ENCODE measurements around the gene LRCH1. TPM values are rescaled to one million over a fixed set of nuclear protein-coding genes. Genes with fewer than 3 reads are reported as not detected.

LRCH1 gene
- total and polyA plus RNA-seq, 2 of the 13 experiments (the other 11 are each of a cell fraction or from before 2014, with no cell fraction given): 4.1 to 12.6 TPM

- TF ChIP-seq CTCF (CRISPR knock-in tag; IDR thresholded peaks at IDR 0.05) (0 out of 2 replicates have a peak, but pooled peaks have one; percentile 7), ZIK1 (CRISPR knock-in tag; IDR thresholded peaks at IDR 0.05; ENCODE audit: borderline replicate concordance, low read depth) (no peak), AHDC1 (CRISPR knock-in tag; IDR thresholded peaks at IDR 0.05; ENCODE audit: borderline replicate concordance) (0 out of 2 replicates have a peak, but pooled peaks have one; percentile 12), THRA (CRISPR knock-in tag; IDR thresholded peaks at IDR 0.05; ENCODE audit: borderline replicate concordance) (peak; percentile 57; the same call in 1 of the 2 replicates), SOX5 (CRISPR knock-in tag; IDR thresholded peaks at IDR 0.05; ENCODE audit: borderline replicate concordance) (peak; percentile 75), PRDM10 (CRISPR knock-in tag; IDR thresholded peaks at IDR 0.05; ENCODE audit: low read depth) (no peak), ZNF589 (CRISPR knock-in tag; conservative IDR thresholded peaks at IDR 0.05) (no peak), ZNF20 (CRISPR knock-in tag; IDR thresholded peaks at IDR 0.05) (no peak), ATF2 (CRISPR knock-in tag; IDR thresholded peaks at IDR 0.05) (no peak), ZNF503 (CRISPR knock-in tag; IDR thresholded peaks at IDR 0.05) (peak; percentile 60; the same call in 1 of the 2 replicates)
Observed at GRCh38 chr13:46684287-46685001, 131.5 kb downstream of the LRCH1 start (continued).

Measured in HepG2 (cell line).